ENCODE measurements around the gene MAP4.
"Not testable (repeated sequence)": the region's sequence is repeated elsewhere in the genome, so short reads cannot be mapped to it uniquely, and the experiment has no call there.

Gene MAP4

GRCh38 chr3:48016301-48016973 is at the start of gene MAP4:
MAP4 (minus strand) TSS chr3:48016416; CDS start chr3:47998860, 17,556 bp downstream.
- DNase-seq: no peak

- DNase-seq: no peak
Observed at GRCh38 chr3:48065035-48065434, 48.8 kb upstream of the MAP4 start.

GRCh38 chr3:48064292-48064829 is 48.1 kb upstream of the MAP4 start:
- no peak for DNase-seq

GRCh38 chr3:48061586-48061985 is 45.4 kb upstream of the MAP4 start:
- not testable (repeated sequence) for DNase-seq

GRCh38 chr3:48058091-48058490 is 41.9 kb upstream of the MAP4 start:
- DNase-seq: no peak

- no peak for DNase-seq
Observed at GRCh38 chr3:48057521-48057920, 41.3 kb upstream of the MAP4 start.

- DNase-seq: no peak
Observed at GRCh38 chr3:48047841-48048464, 31.7 kb upstream of the MAP4 start.

GRCh38 chr3:48042071-48042760 is 26.0 kb upstream of the MAP4 start:
- no peak for DNase-seq

GRCh38 chr3:48039487-48040190 is 23.4 kb upstream of the MAP4 start:
- no peak for DNase-seq

- no peak for DNase-seq
Observed at GRCh38 chr3:48038971-48039481, 22.8 kb upstream of the MAP4 start.

GRCh38 chr3:48034000-48034516 is 17.8 kb upstream of the MAP4 start:
- no peak for DNase-seq

GRCh38 chr3:48030188-48030587 is 14.0 kb upstream of the MAP4 start:
- no peak for DNase-seq

GRCh38 chr3:48026951-48027908 is 11.0 kb upstream of the MAP4 start:
- DNase-seq: no peak

- no peak for DNase-seq
Observed at GRCh38 chr3:48026098-48026497, 9.9 kb upstream of the MAP4 start.

GRCh38 chr3:48024401-48024800 is 8.2 kb upstream of the MAP4 start:
- no peak for DNase-seq

- no peak for DNase-seq
Observed at GRCh38 chr3:48023377-48023776, 7.2 kb upstream of the MAP4 start.

- DNase-seq: no peak
Observed at GRCh38 chr3:48022178-48022577, 6.0 kb upstream of the MAP4 start.

- DNase-seq: no peak
Observed at GRCh38 chr3:48018841-48019240, 2.6 kb upstream of the MAP4 start.

GRCh38 chr3:48015431-48016180 is 610 bp downstream of the MAP4 start:
- DNase-seq: no peak

GRCh38 chr3:48014358-48014757 is 1.9 kb downstream of the MAP4 start:
- DNase-seq: no peak

Data from NCI-H1930 (cell line).